C4-2B (cell line): Measurements from ENCODE around the gene RNF166.

Experiments used
- ZFX ChIP-seq: fragments of 450-650 bp; IDR thresholded peaks from 2 replicates; pipeline ENCODE4 v1.6.1; 2017
- TF ChIP-seq, protein P1 (sequence below): fragments of 450-650 bp; conservative IDR thresholded peaks from 2 replicates; pipeline ENCODE4 v1.5.1; 2017; ENCODE audit warnings: mild to moderate bottlenecking

- TF ChIP-seq, protein P1, sequence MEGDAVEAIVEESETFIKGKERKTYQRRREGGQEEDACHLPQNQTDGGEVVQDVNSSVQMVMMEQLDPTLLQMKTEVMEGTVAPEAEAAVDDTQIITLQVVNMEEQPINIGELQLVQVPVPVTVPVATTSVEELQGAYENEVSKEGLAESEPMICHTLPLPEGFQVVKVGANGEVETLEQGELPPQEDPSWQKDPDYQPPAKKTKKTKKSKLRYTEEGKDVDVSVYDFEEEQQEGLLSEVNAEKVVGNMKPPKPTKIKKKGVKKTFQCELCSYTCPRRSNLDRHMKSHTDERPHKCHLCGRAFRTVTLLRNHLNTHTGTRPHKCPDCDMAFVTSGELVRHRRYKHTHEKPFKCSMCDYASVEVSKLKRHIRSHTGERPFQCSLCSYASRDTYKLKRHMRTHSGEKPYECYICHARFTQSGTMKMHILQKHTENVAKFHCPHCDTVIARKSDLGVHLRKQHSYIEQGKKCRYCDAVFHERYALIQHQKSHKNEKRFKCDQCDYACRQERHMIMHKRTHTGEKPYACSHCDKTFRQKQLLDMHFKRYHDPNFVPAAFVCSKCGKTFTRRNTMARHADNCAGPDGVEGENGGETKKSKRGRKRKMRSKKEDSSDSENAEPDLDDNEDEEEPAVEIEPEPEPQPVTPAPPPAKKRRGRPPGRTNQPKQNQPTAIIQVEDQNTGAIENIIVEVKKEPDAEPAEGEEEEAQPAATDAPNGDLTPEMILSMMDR, result no peak
- no peak for TF ChIP-seq ZFX
Observed at GRCh38 chr16:88695218-88695617, 11.0 kb downstream of the RNF166 start.
